ENCODE data around the gene SPRED2.

The SPRED2 gene

DNA sequence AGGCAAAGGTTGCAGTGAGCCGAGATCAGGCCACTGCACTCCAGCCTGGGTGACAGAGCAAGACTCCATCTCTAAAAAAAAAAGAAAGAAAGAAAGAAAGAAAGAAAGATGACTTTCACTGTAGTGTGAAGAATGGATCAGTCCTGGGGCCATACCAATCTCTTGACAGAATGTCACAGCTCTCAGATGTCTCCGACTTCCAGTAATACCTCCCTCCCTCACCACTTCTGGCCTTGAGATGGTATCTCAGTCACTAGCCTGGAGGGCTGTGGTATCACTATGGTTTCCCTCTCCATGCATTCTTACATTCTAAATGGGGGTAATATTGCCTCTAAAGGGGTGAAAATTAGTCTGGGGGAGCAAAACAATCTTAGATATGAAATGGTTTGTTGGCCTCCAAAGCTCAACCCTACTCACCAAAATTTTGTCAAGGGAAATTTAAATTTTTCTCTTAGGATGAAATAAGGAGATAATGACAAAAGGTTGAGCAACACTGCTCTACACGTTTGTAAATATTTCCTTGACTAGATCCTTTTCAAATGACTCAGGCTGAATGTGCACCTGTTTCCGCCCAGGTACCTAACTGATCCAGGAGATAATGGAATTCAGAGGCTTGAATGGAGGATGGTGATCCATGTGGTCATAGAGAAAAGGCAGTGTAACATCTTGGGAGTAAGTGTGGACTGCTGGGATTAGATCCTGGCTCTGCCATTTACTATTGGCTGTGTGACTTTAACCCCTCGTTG is 19.9 kb upstream of the SPRED2 start (continued):
- TF ChIP-seq, protein P1, sequence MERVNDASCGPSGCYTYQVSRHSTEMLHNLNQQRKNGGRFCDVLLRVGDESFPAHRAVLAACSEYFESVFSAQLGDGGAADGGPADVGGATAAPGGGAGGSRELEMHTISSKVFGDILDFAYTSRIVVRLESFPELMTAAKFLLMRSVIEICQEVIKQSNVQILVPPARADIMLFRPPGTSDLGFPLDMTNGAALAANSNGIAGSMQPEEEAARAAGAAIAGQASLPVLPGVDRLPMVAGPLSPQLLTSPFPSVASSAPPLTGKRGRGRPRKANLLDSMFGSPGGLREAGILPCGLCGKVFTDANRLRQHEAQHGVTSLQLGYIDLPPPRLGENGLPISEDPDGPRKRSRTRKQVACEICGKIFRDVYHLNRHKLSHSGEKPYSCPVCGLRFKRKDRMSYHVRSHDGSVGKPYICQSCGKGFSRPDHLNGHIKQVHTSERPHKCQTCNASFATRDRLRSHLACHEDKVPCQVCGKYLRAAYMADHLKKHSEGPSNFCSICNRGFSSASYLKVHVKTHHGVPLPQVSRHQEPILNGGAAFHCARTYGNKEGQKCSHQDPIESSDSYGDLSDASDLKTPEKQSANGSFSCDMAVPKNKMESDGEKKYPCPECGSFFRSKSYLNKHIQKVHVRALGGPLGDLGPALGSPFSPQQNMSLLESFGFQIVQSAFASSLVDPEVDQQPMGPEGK (CRISPR knock-in tag; IDR thresholded peaks at IDR 0.05; ENCODE audit: borderline replicate concordance), result no peak
- TF ChIP-seq ZNF8 (CRISPR knock-in tag; IDR thresholded peaks at IDR 0.05), result no peak

- ATAC-seq, result no peak
- TF ChIP-seq, protein P1 (CRISPR knock-in tag; IDR thresholded peaks at IDR 0.05; ENCODE audit: borderline replicate concordance), result no peak
- TF ChIP-seq ZNF70 (CRISPR knock-in tag; IDR thresholded peaks at IDR 0.05), result no peak
- no peak for TF ChIP-seq ZFP3 (CRISPR knock-in tag; IDR thresholded peaks at IDR 0.05)
- no peak for TF ChIP-seq TOX (CRISPR knock-in tag; IDR thresholded peaks at IDR 0.05; ENCODE audit: borderline replicate concordance)
- no peak for TF ChIP-seq ZFP30 (CRISPR knock-in tag; IDR thresholded peaks at IDR 0.05)
- no peak for TF ChIP-seq GLIS3 (CRISPR knock-in tag; IDR thresholded peaks at IDR 0.05)
- no peak for TF ChIP-seq OSR1 (CRISPR knock-in tag; IDR thresholded peaks at IDR 0.05)
- TF ChIP-seq ISL1 (CRISPR knock-in tag; IDR thresholded peaks at IDR 0.05), result no peak
- TF ChIP-seq CSDC2 (CRISPR knock-in tag; IDR thresholded peaks at IDR 0.05), result no peak
- no peak for TF ChIP-seq SNAI2 (CRISPR knock-in tag; IDR thresholded peaks at IDR 0.05)
Observed at GRCh38 chr2:65450810-65451209, 18.4 kb upstream of the SPRED2 start.

- no peak for ATAC-seq
- TF ChIP-seq ZNF70 (CRISPR knock-in tag; IDR thresholded peaks at IDR 0.05) (no peak), GLIS3 (CRISPR knock-in tag; IDR thresholded peaks at IDR 0.05) (no peak), BACH2 (CRISPR knock-in tag; IDR thresholded peaks at IDR 0.05; ENCODE audit: borderline replicate concordance) (no peak), CSDC2 (CRISPR knock-in tag; IDR thresholded peaks at IDR 0.05) (no peak), PPARA (CRISPR knock-in tag; IDR thresholded peaks at IDR 0.05; ENCODE audit: borderline replicate concordance) (no peak), SNAI2 (CRISPR knock-in tag; IDR thresholded peaks at IDR 0.05) (no peak), ZFP30 (CRISPR knock-in tag; IDR thresholded peaks at IDR 0.05) (no peak), ARNTL (CRISPR knock-in tag; IDR thresholded peaks at IDR 0.05; ENCODE audit: borderline replicate concordance, low read depth) (no peak), RARB (CRISPR knock-in tag; IDR thresholded peaks at IDR 0.05) (no peak), TOX (CRISPR knock-in tag; IDR thresholded peaks at IDR 0.05; ENCODE audit: borderline replicate concordance) (no peak), ZNF8 (CRISPR knock-in tag; IDR thresholded peaks at IDR 0.05) (no peak), TCF4 (CRISPR knock-in tag; IDR thresholded peaks at IDR 0.05; ENCODE audit: borderline replicate concordance) (no peak)
- TF ChIP-seq, protein P2, sequence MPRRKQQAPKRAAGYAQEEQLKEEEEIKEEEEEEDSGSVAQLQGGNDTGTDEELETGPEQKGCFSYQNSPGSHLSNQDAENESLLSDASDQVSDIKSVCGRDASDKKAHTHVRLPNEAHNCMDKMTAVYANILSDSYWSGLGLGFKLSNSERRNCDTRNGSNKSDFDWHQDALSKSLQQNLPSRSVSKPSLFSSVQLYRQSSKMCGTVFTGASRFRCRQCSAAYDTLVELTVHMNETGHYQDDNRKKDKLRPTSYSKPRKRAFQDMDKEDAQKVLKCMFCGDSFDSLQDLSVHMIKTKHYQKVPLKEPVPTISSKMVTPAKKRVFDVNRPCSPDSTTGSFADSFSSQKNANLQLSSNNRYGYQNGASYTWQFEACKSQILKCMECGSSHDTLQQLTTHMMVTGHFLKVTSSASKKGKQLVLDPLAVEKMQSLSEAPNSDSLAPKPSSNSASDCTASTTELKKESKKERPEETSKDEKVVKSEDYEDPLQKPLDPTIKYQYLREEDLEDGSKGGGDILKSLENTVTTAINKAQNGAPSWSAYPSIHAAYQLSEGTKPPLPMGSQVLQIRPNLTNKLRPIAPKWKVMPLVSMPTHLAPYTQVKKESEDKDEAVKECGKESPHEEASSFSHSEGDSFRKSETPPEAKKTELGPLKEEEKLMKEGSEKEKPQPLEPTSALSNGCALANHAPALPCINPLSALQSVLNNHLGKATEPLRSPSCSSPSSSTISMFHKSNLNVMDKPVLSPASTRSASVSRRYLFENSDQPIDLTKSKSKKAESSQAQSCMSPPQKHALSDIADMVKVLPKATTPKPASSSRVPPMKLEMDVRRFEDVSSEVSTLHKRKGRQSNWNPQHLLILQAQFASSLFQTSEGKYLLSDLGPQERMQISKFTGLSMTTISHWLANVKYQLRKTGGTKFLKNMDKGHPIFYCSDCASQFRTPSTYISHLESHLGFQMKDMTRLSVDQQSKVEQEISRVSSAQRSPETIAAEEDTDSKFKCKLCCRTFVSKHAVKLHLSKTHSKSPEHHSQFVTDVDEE (CRISPR knock-in tag; IDR thresholded peaks at IDR 0.05), result no peak
- TF ChIP-seq, protein P1 (CRISPR knock-in tag; IDR thresholded peaks at IDR 0.05; ENCODE audit: borderline replicate concordance), result no peak
- TF ChIP-seq, protein P3, sequence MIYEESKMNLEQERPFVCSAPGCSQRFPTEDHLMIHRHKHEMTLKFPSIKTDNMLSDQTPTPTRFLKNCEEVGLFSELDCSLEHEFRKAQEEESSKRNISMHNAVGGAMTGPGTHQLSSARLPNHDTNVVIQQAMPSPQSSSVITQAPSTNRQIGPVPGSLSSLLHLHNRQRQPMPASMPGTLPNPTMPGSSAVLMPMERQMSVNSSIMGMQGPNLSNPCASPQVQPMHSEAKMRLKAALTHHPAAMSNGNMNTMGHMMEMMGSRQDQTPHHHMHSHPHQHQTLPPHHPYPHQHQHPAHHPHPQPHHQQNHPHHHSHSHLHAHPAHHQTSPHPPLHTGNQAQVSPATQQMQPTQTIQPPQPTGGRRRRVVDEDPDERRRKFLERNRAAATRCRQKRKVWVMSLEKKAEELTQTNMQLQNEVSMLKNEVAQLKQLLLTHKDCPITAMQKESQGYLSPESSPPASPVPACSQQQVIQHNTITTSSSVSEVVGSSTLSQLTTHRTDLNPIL (CRISPR knock-in tag; IDR thresholded peaks at IDR 0.05; ENCODE audit: low read depth), result no peak
- TF ChIP-seq, protein P4, sequence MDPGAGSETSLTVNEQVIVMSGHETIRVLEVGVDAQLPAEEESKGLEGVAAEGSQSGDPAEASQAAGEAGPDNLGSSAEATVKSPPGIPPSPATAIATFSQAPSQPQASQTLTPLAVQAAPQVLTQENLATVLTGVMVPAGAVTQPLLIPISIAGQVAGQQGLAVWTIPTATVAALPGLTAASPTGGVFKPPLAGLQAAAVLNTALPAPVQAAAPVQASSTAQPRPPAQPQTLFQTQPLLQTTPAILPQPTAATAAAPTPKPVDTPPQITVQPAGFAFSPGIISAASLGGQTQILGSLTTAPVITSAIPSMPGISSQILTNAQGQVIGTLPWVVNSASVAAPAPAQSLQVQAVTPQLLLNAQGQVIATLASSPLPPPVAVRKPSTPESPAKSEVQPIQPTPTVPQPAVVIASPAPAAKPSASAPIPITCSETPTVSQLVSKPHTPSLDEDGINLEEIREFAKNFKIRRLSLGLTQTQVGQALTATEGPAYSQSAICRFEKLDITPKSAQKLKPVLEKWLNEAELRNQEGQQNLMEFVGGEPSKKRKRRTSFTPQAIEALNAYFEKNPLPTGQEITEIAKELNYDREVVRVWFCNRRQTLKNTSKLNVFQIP (CRISPR knock-in tag; IDR thresholded peaks at IDR 0.05; ENCODE audit: borderline replicate concordance, low read depth), result no peak
Observed at GRCh38 chr2:65450393-65450792, 18.0 kb upstream of the SPRED2 start.

Measured in SK-N-SH treated with all-trans-retinoic acid at 6 μM for 48 hours (cell line).